HG02885 (cell line): ENCODE data around the gene PNMA6F.
A peak's percentile ranks its signal among the peaks of the same experiment; 100 is the strongest.
"Not testable (repeated sequence)": the region's sequence is repeated elsewhere in the genome, so short reads cannot be mapped to it uniquely, and the experiment has no call there.

Experiments used
- ATAC-seq: cut with Tn5 transposase; IDR thresholded peaks from one replicate; pipeline ENCODE4 v1.9.1; 2021; ENCODE audit warnings: mild to moderate bottlenecking; ENCODE audit not compliant: unreplicated experiment, poor library complexity

Gene PNMA6F

DNA sequence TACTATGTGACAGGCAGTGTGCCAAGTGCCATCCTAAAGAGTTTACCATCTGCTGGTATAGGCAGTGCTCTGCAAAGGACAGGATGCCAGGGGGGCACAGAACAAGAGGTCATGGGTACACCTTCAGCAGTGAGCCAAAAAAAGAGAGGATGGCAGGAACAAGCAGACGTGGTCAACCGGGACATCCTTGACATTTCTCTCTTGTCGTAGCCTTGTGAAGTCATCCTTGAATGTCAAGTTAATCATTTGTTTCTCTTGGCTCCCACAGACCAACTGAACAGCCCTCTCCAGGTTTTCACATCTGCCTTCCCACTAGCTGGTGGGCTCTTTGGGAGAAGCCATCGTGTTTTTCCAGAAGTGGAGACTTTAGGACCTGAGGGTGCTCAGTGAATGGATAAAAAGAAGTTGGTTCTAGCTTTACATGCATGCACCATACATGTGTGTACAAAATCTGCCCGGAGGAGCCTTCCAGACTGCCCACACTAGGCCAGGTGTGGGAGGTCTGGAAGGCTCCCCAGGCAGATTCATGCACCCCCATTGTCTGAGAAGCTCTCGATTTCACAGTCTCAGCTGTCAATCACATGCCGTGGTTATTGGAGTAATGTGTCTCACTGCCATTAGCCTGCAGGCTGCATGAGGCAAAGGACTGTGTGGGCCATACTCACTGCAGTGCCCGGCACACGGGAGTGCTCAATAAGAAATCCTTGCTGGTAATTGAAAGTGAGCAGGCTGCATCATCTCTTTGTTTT lies 16.4 kb downstream of the PNMA6F start:
- no peak for ATAC-seq

DNA sequence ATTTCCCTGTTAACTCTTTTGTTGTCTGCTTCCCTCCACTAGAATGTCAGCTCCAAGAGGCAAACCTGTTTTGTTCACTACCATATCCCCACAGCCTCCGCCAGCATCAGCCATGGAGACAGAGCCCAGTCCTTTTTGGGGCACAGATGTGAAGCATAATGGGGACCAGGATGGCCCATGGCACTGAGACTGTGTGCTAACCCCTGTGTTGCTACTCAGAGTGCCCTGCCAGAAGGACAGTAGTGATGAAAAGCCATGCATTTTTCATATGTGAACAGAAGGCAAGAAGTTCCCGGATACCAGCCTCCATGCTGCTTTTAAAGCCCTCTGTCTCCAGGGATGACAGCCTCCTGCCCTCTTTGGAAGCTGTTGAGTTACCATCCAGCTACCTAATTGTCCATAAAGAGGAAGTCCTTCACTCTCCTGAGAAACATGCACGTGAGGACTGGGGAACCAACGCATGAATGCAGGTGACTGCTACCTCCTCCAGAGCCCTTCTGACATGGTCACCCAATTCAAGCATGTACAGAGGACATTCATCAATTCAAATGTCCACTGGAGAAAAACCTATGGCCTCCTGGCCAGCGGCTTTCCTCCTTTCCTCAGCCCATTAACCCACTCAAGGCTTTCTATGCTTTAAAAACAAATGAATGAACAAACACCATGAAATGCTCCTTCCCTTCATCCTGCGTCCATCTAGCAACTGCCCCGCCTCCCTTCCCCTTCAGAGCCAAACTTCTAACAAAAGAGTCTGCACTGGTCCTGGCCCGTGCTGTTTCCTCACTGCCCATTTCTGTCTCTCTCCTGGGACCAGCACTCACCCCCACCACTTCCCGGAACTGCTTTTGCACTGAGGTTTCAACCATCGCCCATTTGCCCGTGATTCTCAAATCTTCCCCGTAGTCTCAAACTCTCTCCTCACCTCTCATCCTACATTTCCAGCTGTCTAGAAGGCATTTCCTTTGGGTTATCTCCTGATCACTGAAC lies 18.0 kb downstream of the PNMA6F start:
- ATAC-seq, result no peak

DNA sequence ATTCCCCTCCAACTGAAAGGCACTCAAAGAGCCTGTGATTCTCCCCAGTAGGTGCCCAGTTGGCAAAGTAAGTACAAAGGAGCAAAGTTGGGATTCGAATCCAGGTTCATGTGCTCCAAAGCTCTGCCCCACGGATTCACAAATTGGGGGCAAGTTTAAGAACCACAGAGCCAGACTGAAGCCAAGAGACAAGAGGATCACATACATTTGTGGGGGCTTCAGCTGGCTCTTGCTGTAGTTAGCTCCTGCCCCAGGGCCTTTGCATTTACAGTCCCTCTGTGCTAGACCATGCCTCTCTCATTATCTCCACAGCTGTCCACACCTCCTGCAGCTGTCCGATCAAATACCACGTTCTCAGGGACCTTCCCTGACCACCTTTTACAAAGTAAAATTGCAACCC lies 18.8 kb downstream of the PNMA6F start:
- no peak for ATAC-seq

DNA sequence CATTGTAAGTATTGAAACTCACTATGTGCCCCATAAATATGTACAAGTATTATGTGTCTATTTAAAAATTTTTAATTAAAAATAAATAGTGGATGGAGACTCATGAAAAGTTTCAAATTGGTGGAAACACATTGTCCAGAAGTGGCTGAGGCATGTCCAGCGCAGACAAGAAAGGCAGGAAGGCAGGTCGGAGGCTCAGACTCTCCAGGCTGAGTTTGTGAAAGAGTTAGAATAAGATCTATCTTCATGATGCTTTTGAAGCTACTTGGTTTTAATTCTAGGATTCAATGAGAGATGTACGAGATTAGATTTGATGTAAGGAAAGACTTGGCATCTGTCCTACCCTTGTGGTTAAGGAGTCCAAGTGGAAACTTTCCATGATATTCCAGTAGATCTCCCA lies 19.8 kb downstream of the PNMA6F start:
- no peak for ATAC-seq

DNA sequence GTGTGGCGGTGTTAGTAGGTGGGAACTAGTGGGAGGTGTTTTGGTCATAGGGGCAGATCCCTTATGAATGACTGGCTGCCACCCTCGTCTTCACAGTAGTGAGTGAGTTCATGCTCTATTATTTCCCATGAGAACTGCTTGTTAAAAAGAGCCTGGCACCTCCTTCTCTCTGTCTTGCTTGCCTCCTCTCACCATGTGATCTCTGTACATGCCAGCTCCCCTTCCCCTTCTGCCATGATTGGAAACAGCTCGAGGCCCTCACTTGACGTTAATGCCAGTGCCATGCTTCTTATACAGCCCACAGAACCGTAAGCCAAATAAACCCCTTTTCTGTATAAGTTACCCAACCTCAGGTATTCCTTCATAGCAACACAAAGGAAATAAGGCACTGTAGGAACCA lies 21.7 kb downstream of the PNMA6F start:
- no peak for ATAC-seq

DNA sequence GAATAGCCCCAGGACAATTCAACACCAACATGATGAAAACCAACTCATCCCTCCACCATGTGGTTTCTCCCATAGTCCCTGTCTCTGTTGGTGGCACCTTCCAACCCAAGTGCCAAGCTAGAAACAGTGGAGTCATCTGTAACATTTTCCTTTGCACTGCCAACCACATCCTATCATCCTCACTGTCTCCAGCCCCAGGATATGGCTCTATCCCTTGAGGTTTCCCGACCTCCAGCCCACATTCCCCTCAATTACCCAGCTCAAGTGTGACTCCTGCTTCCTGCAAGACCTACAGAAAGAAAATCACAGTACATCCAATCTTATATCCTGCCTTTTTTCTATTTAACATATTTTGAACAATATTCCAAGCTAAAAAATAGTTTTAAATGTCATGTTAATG lies 24.2 kb downstream of the PNMA6F start:
- no peak for ATAC-seq

- peak; percentile 66 for ATAC-seq
These were observed 28.0 kb downstream of the PNMA6F start for GRCh38 chrX:153293485-153294071.

GRCh38 chrX:153288807-153289206 lies 32.8 kb downstream of the PNMA6F start:
- not testable (repeated sequence) for ATAC-seq

DNA sequence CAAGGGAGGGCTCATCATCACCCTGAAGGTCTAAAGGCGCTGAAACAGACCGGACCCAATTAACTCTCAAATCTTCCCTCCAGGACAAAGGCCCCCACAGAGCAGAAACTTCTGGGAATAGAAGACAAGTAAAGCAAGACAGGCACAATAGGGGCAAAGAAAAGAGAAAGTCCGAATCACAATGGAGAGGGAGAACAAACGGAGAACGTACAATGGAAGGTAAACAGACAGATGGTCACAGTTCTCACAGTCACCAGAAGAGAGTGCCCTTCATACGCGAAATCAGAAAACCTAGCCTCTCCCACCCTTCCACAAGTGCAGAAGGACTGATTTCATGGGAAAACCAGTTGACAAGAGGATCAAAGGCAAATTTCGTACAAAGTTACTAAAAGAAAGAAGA lies 35.9 kb downstream of the PNMA6F start:
- ATAC-seq, result not testable (repeated sequence)

DNA sequence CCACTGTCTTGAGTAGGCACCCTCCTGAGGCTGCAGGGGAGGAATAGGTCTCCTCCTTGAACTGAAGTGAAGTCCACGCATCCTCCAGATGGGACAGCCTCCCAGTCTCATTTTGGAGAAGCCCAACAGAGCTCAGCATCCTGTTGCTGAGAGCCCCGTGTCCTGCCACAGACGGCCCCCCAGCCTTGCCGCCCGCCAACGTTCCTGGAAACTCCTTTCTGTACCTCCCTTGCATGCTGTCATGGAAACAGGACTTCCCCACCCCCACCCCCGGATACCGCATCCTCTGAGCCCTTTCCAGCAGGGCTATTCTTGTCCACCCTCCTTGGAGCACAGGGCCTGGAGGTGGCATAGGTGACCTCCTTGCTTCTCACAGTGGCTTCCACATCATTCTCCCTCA lies 37.6 kb downstream of the PNMA6F start:
- not testable (repeated sequence) for ATAC-seq

DNA sequence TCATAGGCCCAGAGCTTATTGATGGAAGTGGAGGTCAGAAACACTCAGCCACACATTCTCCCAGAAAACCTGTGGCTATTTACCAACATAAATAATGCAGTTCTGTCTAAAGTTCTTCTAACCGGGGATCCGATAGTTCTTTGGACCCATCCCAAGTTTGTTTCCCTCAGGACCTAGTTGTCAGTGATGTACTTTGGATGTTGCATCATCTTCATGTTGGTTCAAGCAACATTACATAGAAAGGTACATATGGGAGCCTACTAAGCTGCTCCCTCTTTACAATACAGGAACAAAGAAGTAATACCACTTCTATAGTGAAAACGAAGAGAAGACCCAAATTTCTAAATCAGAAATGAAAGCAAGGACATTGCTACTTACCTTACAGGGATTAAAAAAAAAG lies 39.8 kb downstream of the PNMA6F start:
- ATAC-seq, result not testable (repeated sequence)

DNA sequence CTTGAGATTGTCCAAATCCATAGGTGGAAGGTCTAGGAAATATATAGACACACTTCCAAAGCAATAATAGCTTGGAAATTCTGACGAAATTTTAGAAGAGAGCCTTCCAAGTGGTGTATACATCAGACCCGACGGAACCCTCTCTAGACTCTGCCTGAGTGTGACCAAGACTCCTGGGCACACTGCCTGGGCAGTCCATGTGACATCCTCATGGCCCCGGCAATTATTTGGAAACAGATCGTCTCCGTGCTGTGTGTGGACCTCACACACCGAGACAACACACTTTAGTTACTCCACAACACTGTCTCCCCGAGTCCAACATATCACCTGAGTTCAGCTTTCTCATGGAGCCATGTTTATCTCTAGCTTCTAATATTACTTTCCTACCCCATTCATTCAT lies 42.3 kb downstream of the PNMA6F start:
- ATAC-seq, result not testable (repeated sequence)

GRCh38 chrX:153276049-153276448 lies 45.5 kb downstream of the PNMA6F start:
- not testable (repeated sequence) for ATAC-seq

DNA sequence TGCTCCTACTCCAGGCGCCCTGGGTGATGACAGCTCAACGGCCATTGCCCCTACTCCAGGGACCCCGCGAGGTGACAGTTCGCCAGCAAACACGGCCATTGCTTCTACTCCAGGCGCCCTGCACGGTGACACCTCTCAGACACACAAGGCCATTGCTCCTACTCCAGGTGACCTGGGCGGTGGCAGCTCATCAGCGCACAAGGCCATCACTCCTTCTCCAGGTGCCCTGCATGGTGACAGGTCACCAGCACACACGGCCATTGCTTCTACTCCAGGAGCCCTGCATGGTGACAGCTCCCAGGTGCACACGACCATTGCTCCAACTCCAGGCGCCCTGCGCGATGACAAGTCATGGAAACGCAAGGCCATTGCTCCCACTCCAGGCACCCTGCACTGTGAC lies 46.1 kb downstream of the PNMA6F start:
- ATAC-seq, result not testable (repeated sequence)

DNA sequence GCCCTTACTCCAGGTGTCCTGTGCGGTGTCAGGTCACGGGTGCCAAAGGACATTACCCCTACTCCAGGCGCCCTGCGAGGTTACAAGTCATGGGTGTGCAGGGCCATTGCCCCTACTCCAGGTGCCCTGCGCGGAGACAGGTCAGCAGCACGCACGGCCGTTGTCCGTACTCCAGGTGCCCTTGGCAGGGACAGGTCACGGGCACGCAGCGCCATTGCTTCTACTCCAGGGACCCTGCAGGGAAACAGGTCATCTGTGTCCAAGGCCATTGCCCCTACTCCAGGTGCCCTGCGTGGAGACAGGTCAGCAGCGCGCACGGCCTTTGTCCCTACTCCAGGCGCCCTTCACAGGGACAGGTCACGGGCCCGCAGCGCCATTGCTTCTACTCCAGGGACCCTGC lies 49.0 kb downstream of the PNMA6F start:
- ATAC-seq, result not testable (repeated sequence)

DNA sequence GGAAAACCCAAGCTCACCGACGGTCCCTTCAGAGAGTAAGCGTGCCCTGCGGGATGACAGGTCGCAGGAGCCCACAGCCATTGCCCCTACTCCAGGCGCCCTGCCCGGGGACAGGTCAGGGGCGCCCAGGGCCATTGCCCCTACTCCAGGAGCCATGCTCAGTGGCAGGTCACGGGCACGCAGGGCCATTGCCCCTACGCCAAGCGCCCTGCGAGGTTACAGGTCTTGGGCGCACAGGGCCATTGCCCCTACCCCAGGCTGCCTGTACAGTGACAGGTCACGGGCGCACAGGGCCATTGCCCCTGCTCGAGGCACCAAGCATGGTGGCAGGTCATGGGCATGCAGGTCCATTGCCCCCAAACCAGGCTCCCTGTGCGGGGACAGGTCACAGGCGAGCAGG lies 49.5 kb downstream of the PNMA6F start:
- not testable (repeated sequence) for ATAC-seq
